H1 (cell line): ENCODE results near the gene DNAJC5G. TPM values are rescaled to one million over a fixed set of nuclear protein-coding genes. Genes with fewer than 3 reads are reported as not detected.

Experiments used
- CTCF ChIA-PET: fragments of 300-600 bp; sonication (Branson Sonifier 250); formaldehyde crosslinking; loops from one replicate; lab custom pipeline; 2021; ENCODE audit not compliant: partially characterized antibody; lab: Charles Lee
- POLR2A ChIA-PET: fragments of 300-600 bp; sonication (Branson Sonifier 250); formaldehyde crosslinking; loops from one replicate; lab custom pipeline; 2021; ENCODE audit warnings: inconsistent platforms; ENCODE audit not compliant: partially characterized antibody; lab: Charles Lee
- DNase-seq, 2 experiments: peaks; one replicate each; pipeline versions ENCODE4 v3.0.0 to v3.0.0-alpha.2; 2010 to 2022; ENCODE audit warnings: low spot score in 2 of 2, low read depth in 1 of 2, mixed read lengths in 1 of 2
- FAIRE-seq: peaks from 2 replicates; lab custom pipeline; 2011; peaks lifted over from hg19 to GRCh38; lab: Jason Lieb, UNC
- H2AFZ ChIP-seq: 2 replicates; pipeline ENCODE4 v1.8.1; 2012; ENCODE audit warnings: low read length, inconsistent platforms
- H2AK5ac ChIP-seq: 2 replicates; pipeline ENCODE4 v1.6.1; 2013; ENCODE audit warnings: low read depth, low read length
- H2BK120ac ChIP-seq: replicated peaks from 2 replicates; pipeline ENCODE3; 2013; ENCODE audit warnings: low read depth, low read length, inconsistent platforms
- H2BK12ac ChIP-seq: 2 replicates; pipeline ENCODE4 v1.6.1; 2013; ENCODE audit warnings: low read depth, low read length
- H2BK15ac ChIP-seq: 2 replicates; pipeline ENCODE4 v1.6.1; 2013; ENCODE audit warnings: low read length
- H2BK20ac ChIP-seq: 2 replicates; pipeline ENCODE4 v1.6.1; 2013; ENCODE audit warnings: low read length
- H2BK5ac ChIP-seq: 2 replicates; pipeline ENCODE4 v1.6.1; 2013; ENCODE audit warnings: low read depth, low read length
- H3K14ac ChIP-seq: 2 replicates; pipeline ENCODE4 v1.6.1; 2013; ENCODE audit warnings: inconsistent platforms; ENCODE audit not compliant: insufficient read length
- H3K18ac ChIP-seq: 2 replicates; pipeline ENCODE4 v1.6.1; 2013; ENCODE audit warnings: low read length; ENCODE audit errors: extremely low read depth
- H3K23ac ChIP-seq: 2 replicates; pipeline ENCODE4 v1.6.1; 2013; ENCODE audit warnings: inconsistent platforms; ENCODE audit not compliant: insufficient read length
- H3K23me2 ChIP-seq: 2 replicates; pipeline ENCODE4 v1.6.1; 2013; ENCODE audit warnings: low read depth, low read length
- H3K27ac ChIP-seq: 2 replicates; pipeline ENCODE4 v1.6.1; 2011; ENCODE audit warnings: low read depth, low read length, inconsistent platforms
- H3K27me3 ChIP-seq, 4 experiments: replicated peaks in 1 of 4; 1 replicate in 1 of 4; 2 replicates in 3 of 4; pipeline versions ENCODE4 v1.6.1 to v1.8.1; 2011 to 2013; ENCODE audit warnings: low read length in 3 of 4, mild to moderate bottlenecking in 3 of 4, inconsistent platforms in 2 of 4, mixed read lengths in 2 of 4, moderate library complexity in 1 of 4; ENCODE audit not compliant: control insufficient read depth in 3 of 4, insufficient read depth in 3 of 4; ENCODE audit errors: extremely low read depth in 1 of 4
- H3K36me3 ChIP-seq, 4 experiments: 2 replicates each; pipeline versions ENCODE4 v1.6.1 to v1.8.1; 2011 to 2013; ENCODE audit warnings: mild to moderate bottlenecking in 4 of 4, low read length in 3 of 4, moderate library complexity in 2 of 4, control low read depth in 1 of 4, inconsistent platforms in 1 of 4; ENCODE audit not compliant: insufficient read depth in 4 of 4, control insufficient read depth in 2 of 4
- H3K4ac ChIP-seq: replicated peaks from 2 replicates; pipeline ENCODE3; 2013; ENCODE audit warnings: low read length, low read depth, mixed read lengths, inconsistent platforms; ENCODE audit not compliant: insufficient read length
- H3K4me1 ChIP-seq, 4 experiments: replicated peaks in 1 of 4; 1 replicate in 1 of 4; 2 replicates in 3 of 4; pipeline versions ENCODE4 v1.6.1 to v1.8.1; 2011 to 2013; ENCODE audit warnings: low read length in 3 of 4, inconsistent platforms in 2 of 4, mixed read lengths in 1 of 4; ENCODE audit not compliant: insufficient read depth in 4 of 4, control insufficient read depth in 3 of 4
- H3K4me2 ChIP-seq, 2 experiments: 2 replicates each; pipeline versions ENCODE4 v1.6.1 to v1.8.1; 2011 to 2013; ENCODE audit warnings: low read depth in 2 of 2, low read length in 2 of 2, control low read depth in 1 of 2, inconsistent platforms in 1 of 2, mild to moderate bottlenecking in 1 of 2; ENCODE audit not compliant: insufficient read depth in 1 of 2
- H3K4me3 ChIP-seq, 4 experiments: fragments of 200-600, 300-600 bp in 1 of 4; sonication (generic), shearing (Covaris generic), sonication (Bioruptor Twin) in 1 of 4; 2 replicates each; pipeline versions ENCODE4 v1.5.1 to v1.8.1; 2011 to 2016; ENCODE audit warnings: low read length in 4 of 4, low read depth in 3 of 4, control low read depth in 2 of 4, inconsistent platforms in 2 of 4, mild to moderate bottlenecking in 2 of 4, mixed read lengths in 1 of 4, moderate library complexity in 1 of 4; ENCODE audit not compliant: insufficient read depth in 2 of 4; ENCODE audit errors: extremely low read depth in 1 of 4
- H3K56ac ChIP-seq: replicated peaks from 2 replicates; pipeline ENCODE3; 2013; ENCODE audit warnings: low read depth, mild to moderate bottlenecking, mixed read lengths, low read length, inconsistent platforms; ENCODE audit not compliant: insufficient read length
- H3K79me1 ChIP-seq: 2 replicates; pipeline ENCODE4 v1.6.1; 2013; ENCODE audit warnings: low read depth, low read length, control low read depth
- H3K79me2 ChIP-seq, 2 experiments: 2 replicates each; pipeline versions ENCODE4 v1.6.1 to v1.8.1; 2012 to 2013; ENCODE audit warnings: low read length in 2 of 2, mild to moderate bottlenecking in 2 of 2, inconsistent platforms in 1 of 2; ENCODE audit not compliant: insufficient read depth in 2 of 2, control insufficient read depth in 1 of 2
- H3K9ac ChIP-seq, 4 experiments: replicated peaks in 1 of 4; 1 replicate in 1 of 4; 2 replicates in 3 of 4; pipeline versions ENCODE4 v1.6.1 to v1.8.1; 2011 to 2013; ENCODE audit warnings: low read depth in 3 of 4, low read length in 3 of 4, control low read depth in 2 of 4, mild to moderate bottlenecking in 2 of 4, moderate library complexity in 2 of 4, inconsistent platforms in 1 of 4; ENCODE audit errors: extremely low read depth in 1 of 4
- H3K9me3 ChIP-seq, 2 experiments: 2 replicates each; pipeline versions ENCODE4 v1.6.1 to v1.8.1; 2012 to 2013; ENCODE audit warnings: mild to moderate bottlenecking in 2 of 2, moderate library complexity in 2 of 2, control low read depth in 1 of 2, inconsistent platforms in 1 of 2, low read depth in 1 of 2, low read length in 1 of 2, mixed read lengths in 1 of 2; ENCODE audit not compliant: insufficient read depth in 2 of 2
- H4K20me1 ChIP-seq, 2 experiments: replicated peaks in 1 of 2; 2 replicates each; pipeline versions ENCODE3 to v1.8.1; 2011 to 2013; ENCODE audit warnings: inconsistent platforms in 2 of 2, low read length in 2 of 2, mild to moderate bottlenecking in 1 of 2; ENCODE audit not compliant: insufficient read depth in 2 of 2, control insufficient read depth in 1 of 2
- H4K5ac ChIP-seq: 2 replicates; pipeline ENCODE4 v1.6.1; 2013; ENCODE audit warnings: low read length, low read depth, mixed read lengths, inconsistent platforms; ENCODE audit not compliant: insufficient read length
- H4K8ac ChIP-seq: 2 replicates; pipeline ENCODE4 v1.8.0; 2013; ENCODE audit warnings: mild to moderate bottlenecking, moderate library complexity, low read length, inconsistent platforms; ENCODE audit not compliant: insufficient read depth; ENCODE audit errors: extremely low read depth
- H4K91ac ChIP-seq: replicated peaks from 2 replicates; pipeline ENCODE3; 2013; ENCODE audit warnings: low read length, mixed read lengths, inconsistent platforms; ENCODE audit not compliant: insufficient read length
- BCL11A ChIP-seq, 2 experiments: IDR thresholded peaks; one replicate each; pipeline ENCODE4 v1.6.1; 2011; ENCODE audit warnings: low read depth in 2 of 2, low read length in 2 of 2, mild to moderate bottlenecking in 2 of 2
- CTCF ChIP-seq, 3 experiments: IDR thresholded peaks; 1 replicate in 2 of 3; 2 replicates in 1 of 3; pipeline versions ENCODE4 v1.5.1 to v1.6.1; 2011; ENCODE audit warnings: low read length in 3 of 3, mild to moderate bottlenecking in 3 of 3, inconsistent platforms in 2 of 3, low read depth in 1 of 3, moderate library complexity in 1 of 3; ENCODE audit not compliant: insufficient read depth in 1 of 3; ENCODE audit errors: control extremely low read depth in 1 of 3
- KDM5A ChIP-seq: fragments of 200-600 bp; IDR thresholded peaks from 2 replicates; pipeline ENCODE4 v1.7.1; 2012; ENCODE audit warnings: mild to moderate bottlenecking, low read length, inconsistent platforms, mixed read lengths
- POLR2AphosphoS5 ChIP-seq: IDR thresholded peaks from 2 replicates; pipeline ENCODE4 v1.6.1; 2011; ENCODE audit warnings: low read depth, low read length
- RAD21 ChIP-seq, 2 experiments: IDR thresholded peaks in 1 of 2; conservative IDR thresholded peaks in 1 of 2; 2 replicates each; pipeline ENCODE4 v1.6.1; 2011; ENCODE audit warnings: low read depth in 2 of 2, low read length in 2 of 2, improper control_type of control experiment in 1 of 2, inconsistent platforms in 1 of 2, mild to moderate bottlenecking in 1 of 2, moderate library complexity in 1 of 2
- SP1 ChIP-seq: IDR thresholded peaks from 2 replicates; pipeline ENCODE4 v1.6.1; 2011; ENCODE audit warnings: low read depth, low read length
- SUZ12 ChIP-seq: fragments of 200-600 bp; sonication (generic); IDR thresholded peaks from 2 replicates; pipeline ENCODE4 v1.6.1; 2012; ENCODE audit warnings: mild to moderate bottlenecking, inconsistent platforms, low read length, moderate library complexity, mixed read lengths
- WGBS, 2 experiments: shearing (Covaris generic) in 1 of 2; methylation state at CpG; one replicate each; pipeline versions ENCODE4 v1.1.6 to v1.1.7; 2013 to 2015; ENCODE audit warnings: low lambda C conversion rate in 2 of 2, mixed read lengths in 2 of 2, inconsistent platforms in 1 of 2, low coverage in 1 of 2, missing lambda C conversion rate in 1 of 2; ENCODE audit not compliant: insufficient replicate concordance in 2 of 2, insufficient coverage in 1 of 2, insufficient read length in 1 of 2; ENCODE audit errors: extremely low coverage in 1 of 2, missing lambda C conversion rate in 1 of 2; 5-methylcytosine and 5-hydroxymethylcytosine counted together
- polyA plus RNA-seq, 7 experiments: library from polyadenylated mRNA; depleted of rRNA in 3 of 7; stranded (reverse) in 5 of 7; unstranded in 2 of 7; fragments of >200 nt in 5 of 7; fragments of 200-250 nt in 2 of 7; gene quantifications; 1 replicate in 5 of 7; 2 replicates in 1 of 7; 4 replicates in 1 of 7; pipeline versions ENCODE4 v1.2.1 to v1.2.3, GENCODE V29; 2011 to 2013; ENCODE audit warnings: missing spikeins in 2 of 7, mixed read lengths in 2 of 7
- total RNA-seq: library from RNA; stranded (reverse); fragmentation: NEBNext Ultra II Directional; extraction: Animal tissue kit (Norgen Biotek cat#: 25700); gene quantifications from 2 replicates; pipeline ENCODE4 v1.2.1, GENCODE V29; 2021

The DNAJC5G gene
- total and polyA plus RNA-seq, 2 of the 8 experiments (the other 6 are each of a cell fraction or from before 2014, with no cell fraction given) = 0.83 to 1.4 TPM

- no peak for DNase-seq
Measured at GRCh38 chr2:27242614-27242951, 32.6 kb upstream of the DNAJC5G start.

More at GRCh38 chr2:27242614-27242951, 32.6 kb upstream of the DNAJC5G start:
- H2BK15ac ChIP-seq = no peak overlapping the region
- H3K27ac ChIP-seq = no peak overlapping the region
- no peaks in the 10 kb centered on the region for H3K23me2 ChIP-seq
- no peaks in the 10 kb centered on the region for H3K79me1 ChIP-seq
- H3K9ac ChIP-seq = no peak overlapping the region
- H3K4ac ChIP-seq = no peak overlapping the region
- H3K36me3 ChIP-seq = peaks cover 51 to 71% (median 69%) of the 10 kb centered on the region in 4 experiments
- peaks cover 4 to 18% of the 10 kb centered on the region in 2 experiments for H4K20me1 ChIP-seq
- H4K91ac ChIP-seq = no peak overlapping the region
- FAIRE-seq = no peak
- no peak overlapping the region for H3K56ac ChIP-seq
- H3K4me1 ChIP-seq = no peaks in the 10 kb centered on the region
- H3K79me2 ChIP-seq = no peaks in the 10 kb centered on the region
- no peak overlapping the region for H3K18ac ChIP-seq
- no peak overlapping the region for H2BK5ac ChIP-seq
- H2AK5ac ChIP-seq = no peak overlapping the region
- ChIA-PET CTCF (interaction anchor here (1.2 to 3.9 kb wide), 8 partner anchors 9 to 129 kb away, joined by 3 to 32 read pairs (median 8); partner anchors contain the start of gene TRIM54), POLR2A (interaction anchor here (1.1 to 32.6 kb wide), 7 partner anchors 2 to 144 kb away, joined by 3 to 835 read pairs (median 4); partner anchors contain the start of gene CAD)
- TF ChIP-seq RAD21 (IDR thresholded peaks at IDR 0.05 in 1 of 2, conservative IDR thresholded peaks at IDR 0.05 in 1 of 2; ENCODE audit: low read depth in 2 of 2, low read length in 2 of 2) (no peak), BCL11A (IDR thresholded peaks at IDR 0.05; ENCODE audit: low read depth in 2 of 2, low read length in 2 of 2) (no peak), POLR2AphosphoS5 (0 out of 2 replicates have a peak, but pooled peaks have one; percentile 21), CTCF (IDR thresholded peaks at IDR 0.05; ENCODE audit: control extremely low read depth in 1 of 3, insufficient read depth in 1 of 3, low read depth in 1 of 3, low read length in 3 of 3) (no peak), KDM5A (no peak), SUZ12 (no peak), SP1 (no peak)
- no peak overlapping the region for H4K8ac ChIP-seq
- H3K4me2 ChIP-seq = no peak overlapping the region
- no peaks in the 10 kb centered on the region for H3K9me3 ChIP-seq
- no peak overlapping the region for H3K4me3 ChIP-seq
- no peak overlapping the region for H2BK20ac ChIP-seq
- no peak overlapping the region for H2BK120ac ChIP-seq
- 99% methylated on average over 16 of the region's 16 CpGs; no CpG with 5 or more reads in 1 of the 2 experiments for WGBS, 2 experiments
- H3K27me3 ChIP-seq = no peaks in the 10 kb centered on the region
- no peak overlapping the region for H3K23ac ChIP-seq
- H2AFZ ChIP-seq = no peak overlapping the region
- no peak overlapping the region for H4K5ac ChIP-seq
- no peak overlapping the region for H2BK12ac ChIP-seq
- H3K14ac ChIP-seq = no peak overlapping the region
